ENCODE measurements around the gene LGALS9C.
"Not testable (repeated sequence)": the region's sequence is repeated elsewhere in the genome, so short reads cannot be mapped to it uniquely, and the experiment has no call there.

Gene LGALS9C

GRCh38 chr17:18530405-18530804 lies 53.8 kb downstream of the LGALS9C start:
- not testable (repeated sequence) for DNase-seq (ENCODE audit: low spot score)

- DNase-seq (ENCODE audit: low spot score), result not testable (repeated sequence)
Measured at GRCh38 chr17:18542234-18542633, 65.6 kb downstream of the LGALS9C start.

- DNase-seq (ENCODE audit: low spot score), result not testable (repeated sequence)
Measured at GRCh38 chr17:18542907-18543306, 66.3 kb downstream of the LGALS9C start.

All from RKO (cell line).